Left ventricle myocardium inferior (tissue), 1 donor: Measurements from ENCODE around the gene OR9G4. TPM values are rescaled to one million over a fixed set of nuclear protein-coding genes. Genes with fewer than 3 reads are reported as not detected.

Experiments
- DNase-seq: peaks from one replicate; pipeline ENCODE4 v3.0.0-alpha.2; 2020
- H3K27ac ChIP-seq: fragments of 200-600 bp; replicated peaks from 2 replicates; pipeline ENCODE4 v1.8.0; 2021
- H3K27me3 ChIP-seq: fragments of 200-600 bp; 2 replicates; pipeline ENCODE4 v1.8.0; 2021; ENCODE audit warnings: low read depth
- H3K36me3 ChIP-seq: fragments of 200-600 bp; 2 replicates; pipeline ENCODE4 v1.8.0; 2021
- H3K4me1 ChIP-seq: fragments of 200-600 bp; 2 replicates; pipeline ENCODE4 v1.8.0; 2021
- H3K4me3 ChIP-seq: fragments of 200-600 bp; 2 replicates; pipeline ENCODE4 v1.8.0; 2021; ENCODE audit warnings: mild to moderate bottlenecking, moderate library complexity
- H3K9me3 ChIP-seq: fragments of 200-600 bp; replicated peaks from 2 replicates; pipeline ENCODE4 v1.8.0; 2021
- intact Hi-C: fragments of 100-400 bp; cut with micrococcal nuclease; formaldehyde crosslinking; loops from one replicate; pipeline ENCODE4 v1.11.0; 2022
- microRNA-seq: library from miRNA; unstranded; fragments of <30 nt; microRNA quantifications from one replicate; pipeline ENCODE4 v1.2.0, GENCODE V29; 2020
- total RNA-seq: library from RNA; stranded (reverse); fragmentation: NEBNext Ultra II Directional; extraction: Animal tissue kit (Norgen Biotek cat#: 25700); gene quantifications from one replicate; pipeline ENCODE4 v1.2.1, GENCODE V29; 2021
- TF ChIP-seq, protein P1 (sequence below): fragments of 200-600 bp; IDR thresholded peaks from 2 replicates; pipeline ENCODE4 v1.8.0; 2021; ENCODE audit warnings: antibody characterized with exemption, mild to moderate bottlenecking, borderline replicate concordance
- donor health status: DM: no; HTN: yes; CAD: no; lungs with severe emphysema.

The OR9G4 gene
- total RNA-seq, 1 donor from 2014 or later, result not detected

DNA sequence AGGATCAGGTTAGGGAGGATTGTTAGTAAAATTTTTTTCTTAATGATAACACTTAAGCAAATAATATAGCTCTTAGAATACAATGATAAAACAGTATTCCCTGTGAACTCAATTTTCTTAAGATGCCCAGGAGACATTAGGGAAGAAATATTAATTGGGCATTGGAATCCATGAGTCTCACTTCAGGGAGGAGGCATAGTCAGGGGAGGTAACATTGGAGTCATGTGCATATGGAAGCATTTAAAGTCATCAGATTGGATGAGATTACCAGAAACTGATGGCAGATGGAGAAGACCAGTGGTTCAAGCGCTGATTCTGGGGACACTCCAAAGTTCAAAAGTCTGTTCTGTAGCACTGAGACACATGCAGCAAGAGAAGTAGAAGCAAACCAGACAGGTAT is 49.7 kb downstream of the OR9G4 start, which contains the start of gene OR9G1:
Gene OR9G1 (plus strand): TSS at position 301 of the 400 bp plus-strand sequence. CDS start 1,293 bp downstream, outside the sequence.
- intact Hi-C loops, result no loop called here
- TF ChIP-seq, protein P1, sequence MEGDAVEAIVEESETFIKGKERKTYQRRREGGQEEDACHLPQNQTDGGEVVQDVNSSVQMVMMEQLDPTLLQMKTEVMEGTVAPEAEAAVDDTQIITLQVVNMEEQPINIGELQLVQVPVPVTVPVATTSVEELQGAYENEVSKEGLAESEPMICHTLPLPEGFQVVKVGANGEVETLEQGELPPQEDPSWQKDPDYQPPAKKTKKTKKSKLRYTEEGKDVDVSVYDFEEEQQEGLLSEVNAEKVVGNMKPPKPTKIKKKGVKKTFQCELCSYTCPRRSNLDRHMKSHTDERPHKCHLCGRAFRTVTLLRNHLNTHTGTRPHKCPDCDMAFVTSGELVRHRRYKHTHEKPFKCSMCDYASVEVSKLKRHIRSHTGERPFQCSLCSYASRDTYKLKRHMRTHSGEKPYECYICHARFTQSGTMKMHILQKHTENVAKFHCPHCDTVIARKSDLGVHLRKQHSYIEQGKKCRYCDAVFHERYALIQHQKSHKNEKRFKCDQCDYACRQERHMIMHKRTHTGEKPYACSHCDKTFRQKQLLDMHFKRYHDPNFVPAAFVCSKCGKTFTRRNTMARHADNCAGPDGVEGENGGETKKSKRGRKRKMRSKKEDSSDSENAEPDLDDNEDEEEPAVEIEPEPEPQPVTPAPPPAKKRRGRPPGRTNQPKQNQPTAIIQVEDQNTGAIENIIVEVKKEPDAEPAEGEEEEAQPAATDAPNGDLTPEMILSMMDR, result no peak
- Histone ChIP-seq H3K36me3 (no peaks in the 10 kb centered on the region), H3K4me3 (no peak within 1 kb of the TSS), H3K4me1 (no peaks in the 10 kb centered on the region), H3K9me3 (no peaks in the 10 kb centered on the region), H3K27me3 (peaks cover 3% of the 10 kb centered on the region), H3K27ac (no peak within 1 kb of the TSS)
- DNase-seq, result no peak

DNA sequence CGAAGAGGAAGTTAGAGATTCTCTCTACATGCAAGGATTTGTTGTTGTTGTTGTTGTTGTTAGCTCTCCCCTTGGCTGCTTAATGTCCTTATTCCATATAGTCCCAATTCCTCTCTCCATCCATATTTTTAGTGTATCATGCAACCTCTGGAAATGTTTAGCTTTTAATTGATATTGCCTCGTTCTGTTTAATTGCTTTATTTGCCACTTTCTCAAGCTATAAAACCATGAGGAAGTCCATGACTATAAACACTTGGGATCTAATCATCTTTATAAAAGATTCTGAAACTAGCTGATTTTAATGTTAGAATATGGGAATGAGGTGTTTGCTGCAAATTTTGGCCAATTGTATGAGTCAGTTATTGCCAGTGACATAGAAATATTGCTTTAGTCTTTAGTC is 55.1 kb downstream of the OR9G4 start:
- Histone ChIP-seq H3K4me1 (no peaks in the 10 kb centered on the region), H3K4me3 (no peak overlapping the region), H3K9me3 (no peaks in the 10 kb centered on the region), H3K27me3 (peaks cover 3% of the 10 kb centered on the region), H3K36me3 (no peaks in the 10 kb centered on the region), H3K27ac (no peak overlapping the region)
- intact Hi-C loops, result no loop called here
- DNase-seq, result no peak
- TF ChIP-seq, protein P1, result no peak

Small RNA genes within 50 kb of the gene (microRNA-seq; reads per million reads assigned to microRNA genes)
- gene MIR6128, result not detected

Other genes starting within 250 kb of the OR9G4 start
- gene OR5M11, start 205.4 kb downstream of the OR9G4 start, total RNA-seq, result not detected
- not detected for gene OR5M10, start 171.0 kb downstream of the OR9G4 start, total RNA-seq
- not detected for gene OR5M1, start 133.8 kb downstream of the OR9G4 start, total RNA-seq
- not detected for gene OR5AP2, start 106.3 kb downstream of the OR9G4 start, total RNA-seq
- gene OR5AR1, start 85.0 kb downstream of the OR9G4 start, total RNA-seq, result not detected
- not detected for gene OR9G1, start 49.6 kb downstream of the OR9G4 start, total RNA-seq
- gene OR5AK2, start 240.2 kb upstream of the OR9G4 start, total RNA-seq, result not detected